CD4-positive, alpha-beta T cell treated with Interleukin-12 subunit alpha and Interleukin-12 subunit beta, for 1 hour (primary cell): ENCODE data around the gene HMCN1.

Experiments used
- DNase-seq: peaks from one replicate; pipeline ENCODE4 v3.0.0-alpha.2; 2020

The HMCN1 gene

DNA sequence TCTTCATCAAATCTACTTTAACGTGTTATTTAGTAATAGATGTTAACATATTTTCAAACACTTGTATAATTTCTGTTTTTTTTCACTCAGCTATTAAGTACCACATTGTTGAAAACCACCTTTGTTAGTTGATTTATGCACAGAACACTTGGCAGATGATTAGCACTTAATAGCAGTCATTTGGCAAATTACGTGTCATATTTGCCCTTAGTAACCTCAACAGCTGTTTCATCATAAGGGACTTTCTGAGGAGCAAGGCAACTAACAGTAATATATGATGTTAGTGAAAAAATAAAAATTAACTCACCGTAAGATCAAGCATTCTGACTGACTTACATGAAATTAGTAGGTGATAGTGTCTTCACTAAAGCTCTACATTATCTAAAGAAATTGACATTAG is 186.4 kb downstream of the HMCN1 start:
- DNase-seq = no peak

DNA sequence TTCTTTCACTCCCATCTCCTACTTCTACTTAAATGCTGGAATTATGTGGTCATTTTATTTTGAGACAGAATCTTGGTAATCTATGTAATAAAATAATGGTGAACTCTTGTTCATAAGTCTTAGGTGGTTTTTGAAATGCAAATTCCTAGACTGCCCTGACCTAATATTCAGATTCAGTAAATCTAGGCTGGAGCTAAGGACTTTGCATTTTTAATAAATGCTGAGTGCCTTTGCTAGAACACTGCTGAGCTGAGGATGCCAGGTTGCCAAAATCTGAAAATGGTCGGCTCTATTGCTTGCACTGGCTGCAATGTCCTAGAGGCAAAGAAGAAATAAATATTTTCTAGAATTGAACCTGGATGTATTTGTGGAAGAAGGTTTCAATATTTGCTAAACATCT is 187.4 kb downstream of the HMCN1 start:
- no peak for DNase-seq

DNA sequence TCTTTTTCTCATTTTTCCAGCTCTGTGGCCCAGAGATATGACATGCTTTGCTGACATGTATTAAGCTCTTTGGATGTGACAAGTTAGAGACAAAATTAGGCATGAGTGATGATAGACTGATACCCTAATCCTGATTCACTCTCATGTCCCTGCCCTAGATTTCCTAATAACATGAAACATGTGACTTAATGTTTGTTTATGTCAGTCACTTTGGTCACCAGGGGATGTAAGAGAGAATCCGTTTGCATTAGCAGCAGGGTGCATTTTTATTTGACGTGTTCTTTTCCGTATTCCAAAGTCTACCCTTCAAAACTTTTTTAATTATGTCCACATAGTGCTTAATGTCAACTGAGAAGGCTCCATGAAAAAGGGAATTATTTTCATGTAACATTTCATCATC is 192.4 kb downstream of the HMCN1 start:
- no peak for DNase-seq

DNA sequence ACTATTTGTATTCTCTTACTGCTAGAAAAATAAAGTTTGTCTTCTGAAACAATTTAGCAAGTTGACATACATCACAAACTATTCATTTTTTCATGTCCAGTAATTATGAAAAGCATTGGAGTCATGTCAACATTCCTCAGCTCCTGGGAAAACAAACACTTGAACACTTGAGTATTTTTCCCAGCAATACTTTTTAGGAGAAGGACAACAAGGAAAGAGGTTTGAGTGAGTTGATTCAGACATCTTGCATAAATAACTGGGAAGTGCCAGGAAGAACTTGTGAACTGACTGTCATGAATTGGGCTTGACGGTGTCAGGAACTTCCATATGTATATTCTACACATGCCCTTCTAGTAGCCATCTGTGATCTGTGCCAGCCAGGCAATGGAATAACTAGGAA is 195.6 kb downstream of the HMCN1 start:
- no peak for DNase-seq

DNA sequence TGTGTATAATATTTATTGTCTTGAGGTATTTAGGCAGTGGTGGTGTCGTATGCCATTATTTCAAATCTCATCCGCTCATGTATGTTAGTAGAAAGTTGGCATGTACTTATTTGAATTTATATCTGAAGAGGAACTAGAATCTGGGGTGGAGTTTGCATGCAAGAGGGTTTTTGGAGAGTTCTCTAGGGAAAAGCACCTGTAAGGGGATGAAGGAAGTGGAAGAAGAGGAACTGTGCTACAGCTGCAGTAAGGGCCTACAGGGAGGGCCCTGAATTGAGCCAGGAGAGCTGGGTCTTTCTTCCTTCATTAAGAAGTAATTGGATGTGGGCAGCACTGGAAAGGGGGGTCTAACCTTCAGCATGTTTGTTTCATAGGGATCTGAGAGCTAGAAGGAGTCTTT is 197.2 kb downstream of the HMCN1 start:
- no peak for DNase-seq

DNA sequence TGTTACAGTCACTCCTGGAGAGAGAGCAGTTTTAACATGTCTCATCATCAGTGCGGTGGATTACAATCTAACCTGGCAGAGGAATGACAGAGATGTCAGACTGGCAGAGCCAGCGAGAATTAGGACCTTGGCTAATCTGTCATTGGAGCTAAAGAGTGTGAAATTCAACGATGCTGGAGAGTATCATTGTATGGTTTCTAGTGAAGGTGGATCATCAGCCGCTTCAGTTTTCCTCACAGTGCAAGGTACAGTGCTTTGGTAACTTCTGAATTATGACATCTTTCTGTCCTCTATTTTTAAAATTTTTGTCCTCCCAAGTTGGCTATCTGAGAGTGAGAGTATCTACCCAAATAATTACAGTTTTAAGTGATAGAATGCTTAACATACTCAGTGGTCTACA is 199.4 kb downstream of the HMCN1 start:
- DNase-seq = no peak

DNA sequence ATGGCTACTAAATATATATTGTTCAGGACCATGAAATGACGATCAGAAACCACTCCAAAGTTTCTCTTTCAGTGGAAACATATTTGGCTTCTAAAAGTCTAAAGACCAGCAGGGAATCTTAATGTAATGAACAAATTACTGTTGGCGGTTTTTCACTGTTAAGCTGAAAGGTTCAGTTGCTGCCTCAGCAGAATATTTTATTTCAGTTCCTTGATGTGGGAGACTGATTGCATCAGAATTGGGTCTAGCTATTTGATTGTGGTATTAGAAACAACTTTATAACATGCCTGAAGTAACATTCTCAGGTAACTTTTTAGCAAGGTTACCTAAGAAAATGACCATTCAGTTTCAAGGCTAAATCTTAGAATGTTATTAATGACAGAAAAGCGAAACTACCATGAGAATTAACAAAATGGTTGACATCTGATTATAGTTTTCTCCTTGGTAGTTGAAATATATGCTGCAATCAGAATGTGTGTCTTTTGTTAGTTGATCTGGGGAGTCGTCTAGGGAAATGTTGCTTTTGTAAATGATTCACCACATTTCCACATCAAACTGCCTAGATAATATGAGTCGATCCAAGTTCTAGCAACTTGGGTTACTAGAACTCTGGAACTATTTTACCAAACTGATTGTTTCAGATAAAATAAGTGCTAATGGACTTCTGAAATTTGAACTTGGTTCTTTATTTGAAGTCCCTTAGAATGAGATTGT is 200.4 kb downstream of the HMCN1 start:
- no peak for DNase-seq

DNA sequence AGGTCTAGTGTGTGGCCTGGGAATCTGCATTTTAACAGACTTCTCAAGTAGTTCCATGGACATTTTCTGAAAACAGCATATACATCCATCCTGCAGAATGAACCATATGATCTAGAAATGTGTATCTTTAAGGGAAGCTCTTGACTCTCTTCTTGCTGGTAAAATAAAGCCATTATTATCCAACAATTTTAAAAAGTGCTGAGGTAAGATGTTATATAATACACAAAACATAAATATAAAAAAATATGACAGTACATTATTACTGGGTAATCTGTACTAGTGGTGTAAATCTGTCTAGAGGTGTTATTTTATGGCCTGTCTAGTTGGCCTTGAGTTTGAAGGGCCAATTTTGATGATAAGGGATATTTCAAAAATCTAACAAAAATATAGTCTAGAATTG is 201.2 kb downstream of the HMCN1 start:
- DNase-seq = no peak

DNA sequence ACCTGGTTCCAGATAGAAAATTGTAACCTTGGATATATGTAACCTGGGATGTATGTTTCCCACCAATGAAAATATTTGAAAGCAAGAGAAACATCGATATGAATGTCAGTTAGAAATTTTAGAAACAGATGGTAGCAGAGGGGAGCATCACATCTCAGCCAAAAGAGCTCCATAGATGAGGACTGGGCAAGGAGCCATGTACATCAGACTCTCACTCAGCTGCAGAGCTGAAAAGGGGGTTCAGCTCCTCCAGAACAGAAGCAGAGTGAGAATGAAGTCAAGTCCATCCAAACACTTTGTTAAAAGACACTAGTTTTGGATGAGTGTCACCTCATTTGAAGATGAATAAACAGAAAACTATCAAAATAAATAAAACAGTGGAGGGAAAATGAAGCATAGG is 202.4 kb downstream of the HMCN1 start:
- no peak for DNase-seq

DNA sequence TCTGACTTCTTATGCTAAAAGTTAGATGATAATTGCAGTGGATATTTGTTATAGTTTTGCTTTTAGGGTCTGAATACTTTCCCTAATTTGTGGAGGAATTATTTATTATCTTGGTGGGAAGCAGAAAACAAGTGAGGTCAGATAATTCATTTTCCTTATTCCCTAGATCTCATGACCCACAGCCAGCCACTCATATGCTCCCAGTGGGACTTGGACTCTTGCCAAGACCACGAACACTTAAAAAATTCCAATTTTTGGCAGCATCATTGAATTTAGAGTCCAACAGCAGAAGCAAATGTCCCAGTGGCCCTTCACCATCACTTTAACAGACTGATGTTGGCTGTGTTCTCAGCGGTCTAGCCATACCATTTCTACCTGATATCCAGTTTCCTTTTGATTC is 204.2 kb downstream of the HMCN1 start:
- DNase-seq = no peak

DNA sequence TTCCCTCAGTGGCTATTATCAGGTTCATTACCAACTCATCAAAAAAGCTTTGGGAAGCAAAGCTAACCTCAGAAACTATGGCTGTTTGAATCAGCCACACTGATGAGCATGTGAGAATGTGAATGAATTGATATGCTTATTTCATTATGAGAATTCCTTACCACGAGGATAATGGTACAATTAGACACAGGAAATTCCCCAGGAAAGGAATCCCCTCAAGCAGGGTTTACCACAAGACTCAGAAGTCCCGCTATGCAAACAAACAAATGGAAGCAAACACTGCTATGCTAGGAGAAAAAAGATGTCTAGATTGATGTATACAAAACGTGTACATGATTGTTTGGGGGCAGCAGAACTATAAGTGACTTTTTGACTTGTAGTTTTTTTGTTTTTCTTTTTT is 205.0 kb downstream of the HMCN1 start:
- DNase-seq = no peak

DNA sequence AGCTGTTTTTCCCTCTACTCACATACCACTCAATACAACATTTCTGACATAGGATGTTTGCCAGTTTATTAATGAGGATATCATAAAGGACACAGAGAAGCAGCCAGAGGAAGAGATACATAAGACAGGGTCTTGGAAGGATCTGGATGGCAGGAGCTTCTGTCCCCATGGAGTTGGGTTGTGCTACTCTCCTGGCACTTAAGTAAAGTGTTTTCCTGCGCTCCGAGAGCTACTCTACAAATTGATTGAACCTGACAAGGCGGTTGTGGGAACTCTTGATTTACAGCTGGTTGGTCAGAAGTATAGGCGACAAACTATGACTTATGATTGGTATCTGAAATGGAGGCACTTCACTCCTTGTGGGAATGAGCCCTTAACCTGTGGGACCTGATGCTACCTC is 208.8 kb downstream of the HMCN1 start:
- DNase-seq = no peak

DNA sequence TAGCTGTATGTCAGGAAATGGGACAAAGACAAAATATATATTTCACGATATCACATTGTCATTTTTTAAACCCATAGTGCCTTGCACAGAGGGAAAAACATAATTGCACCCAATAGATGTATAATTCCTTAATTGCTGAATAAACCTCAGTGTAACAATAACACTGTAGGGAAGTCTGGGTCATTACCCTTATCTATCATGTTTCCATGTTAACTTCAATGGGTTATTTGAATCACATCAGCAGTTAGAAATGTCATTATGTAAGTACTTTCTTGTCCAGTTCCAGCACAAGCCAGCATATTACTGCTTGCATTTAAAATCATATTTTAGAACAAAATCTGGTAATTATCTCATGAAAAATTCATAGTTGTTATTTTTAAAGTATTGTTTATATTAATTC is 222.7 kb downstream of the HMCN1 start:
- no peak for DNase-seq

DNA sequence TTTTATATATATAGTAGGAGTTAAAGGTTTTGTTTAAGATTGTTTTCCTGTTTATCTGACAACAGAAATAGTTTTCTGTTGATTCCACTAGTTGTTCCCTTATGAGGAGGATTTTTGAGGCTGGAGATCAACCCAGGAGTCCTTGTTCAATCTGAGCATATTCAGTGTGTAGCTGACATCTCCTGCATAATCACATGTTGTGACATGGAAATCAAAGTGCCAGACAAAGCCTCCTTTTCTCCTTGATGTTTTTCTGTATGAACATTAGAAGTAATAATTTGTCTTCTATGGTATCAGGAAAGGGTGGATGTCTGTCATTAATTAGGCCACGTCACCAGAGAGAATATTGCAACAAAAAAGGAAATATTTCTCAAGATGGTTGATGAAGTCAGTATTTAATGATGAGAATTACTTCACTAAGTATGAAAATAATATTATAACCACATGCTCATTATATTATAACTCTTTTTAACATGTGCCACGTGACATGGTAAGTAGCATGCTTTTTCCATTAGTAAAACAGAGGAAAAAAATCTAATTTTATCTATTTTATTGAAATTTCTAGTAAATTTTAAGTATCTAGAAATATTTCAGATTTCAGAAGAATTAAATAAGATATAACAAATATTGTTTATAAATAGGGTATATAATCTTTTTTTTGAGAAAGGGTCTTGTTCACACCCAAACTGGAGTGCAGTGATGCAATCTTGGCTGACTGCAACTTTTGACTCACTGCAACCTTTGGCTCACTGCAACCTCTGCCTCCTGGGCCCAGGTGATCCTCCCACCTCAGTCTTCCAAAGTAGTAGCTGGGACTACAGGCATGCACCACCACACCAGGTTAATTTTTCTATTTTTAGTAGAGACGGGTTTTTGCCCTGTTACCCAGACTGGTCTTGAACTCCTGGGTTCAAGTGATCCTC is 223.5 kb downstream of the HMCN1 start:
- no peak for DNase-seq

DNA sequence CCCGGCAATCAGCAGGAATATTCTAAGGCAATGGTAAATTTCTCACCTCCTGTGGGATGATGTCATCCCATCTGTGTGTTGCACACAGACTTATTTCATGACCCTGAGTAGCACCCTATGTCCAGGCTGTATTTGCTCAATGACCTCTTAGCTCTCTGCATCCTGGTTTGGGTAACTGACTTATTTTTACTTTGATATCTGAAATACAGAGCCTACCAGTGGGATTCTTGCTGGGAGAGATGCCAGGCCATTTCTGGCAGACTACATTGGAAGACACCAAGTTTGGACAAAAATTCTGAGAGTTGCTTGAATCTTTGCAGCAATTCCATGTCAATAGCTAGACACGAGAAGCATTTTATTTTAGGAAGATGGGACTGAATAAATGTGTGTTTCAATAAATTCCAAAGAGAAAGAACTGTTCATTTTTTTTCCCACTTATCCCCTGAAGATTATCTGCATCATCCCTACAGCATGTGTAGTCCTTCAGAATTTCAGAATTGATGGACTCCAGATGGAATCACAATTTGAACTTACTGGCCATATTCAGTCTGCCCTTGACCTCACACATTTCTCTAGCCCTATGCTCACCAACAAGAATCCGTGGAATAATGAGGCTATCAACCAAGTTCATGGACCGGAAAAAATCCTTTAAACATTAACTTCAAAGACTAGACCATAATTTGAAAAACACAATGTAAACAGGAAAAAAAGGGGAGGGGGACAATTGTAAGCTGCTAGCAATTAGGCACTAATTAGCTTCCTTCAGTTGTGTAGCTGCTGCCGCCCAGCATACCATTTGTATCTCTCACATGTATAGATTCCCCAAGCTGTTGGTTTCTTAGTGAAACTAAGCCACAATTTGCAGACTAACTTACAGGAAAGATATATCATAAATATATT is 226.5 kb downstream of the HMCN1 start:
- DNase-seq = no peak

DNA sequence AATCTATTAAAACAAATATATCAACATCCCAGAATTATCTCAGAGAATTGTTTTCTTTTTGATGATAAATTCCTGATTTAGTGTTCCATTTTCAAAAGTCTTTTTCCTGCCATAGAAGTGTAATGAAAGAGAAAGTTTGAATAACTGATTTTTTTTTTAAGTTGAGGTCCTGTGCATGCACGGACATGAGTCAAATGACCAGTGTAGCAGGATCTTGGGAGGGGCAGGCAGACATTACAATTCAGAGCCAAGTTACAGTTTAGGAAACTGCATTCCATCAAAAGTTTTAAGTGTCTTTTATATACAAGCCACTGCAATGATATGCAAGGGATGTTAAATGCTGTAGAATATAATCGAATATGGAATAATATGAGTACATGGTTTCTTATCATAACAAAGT is 227.5 kb downstream of the HMCN1 start:
- DNase-seq = no peak

DNA sequence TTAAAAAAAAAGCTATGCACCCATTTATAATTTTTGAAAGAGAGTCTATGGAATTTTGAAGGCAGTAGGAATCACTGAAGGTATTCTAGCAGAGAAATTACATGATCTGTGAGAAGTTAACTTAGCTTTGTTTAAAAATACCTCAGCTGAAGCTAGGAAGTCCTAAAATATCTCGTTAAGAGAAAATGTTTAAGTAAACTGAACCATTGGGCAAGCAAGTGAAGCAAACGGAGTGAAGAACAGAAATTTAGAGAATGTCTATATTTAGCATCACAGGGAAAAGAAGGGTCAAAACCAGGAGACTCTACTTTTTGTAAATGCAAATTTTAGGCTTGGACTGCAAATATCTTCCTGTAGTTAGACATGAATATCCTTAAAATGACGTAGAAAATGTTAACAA is 230.8 kb downstream of the HMCN1 start:
- no peak for DNase-seq

DNA sequence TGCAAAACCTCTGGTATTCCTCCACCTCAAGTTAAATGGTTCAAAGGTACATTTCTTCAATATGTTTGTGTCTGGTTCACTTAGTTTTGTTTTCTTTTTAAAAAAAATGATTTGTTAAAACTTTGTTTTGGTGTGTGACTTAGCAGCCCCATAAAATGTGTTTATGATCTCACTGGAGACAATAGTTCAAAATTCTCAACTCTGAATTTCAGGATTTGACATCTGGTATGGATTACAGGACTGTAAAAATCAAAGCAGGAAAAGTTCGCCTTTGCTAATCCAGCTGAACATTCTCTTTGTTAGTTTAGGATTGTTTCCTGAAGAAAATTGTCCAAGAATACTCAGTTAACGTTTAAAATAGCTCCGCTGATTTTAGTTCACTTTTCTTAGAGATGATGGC is 231.7 kb downstream of the HMCN1 start:
- DNase-seq = no peak

DNA sequence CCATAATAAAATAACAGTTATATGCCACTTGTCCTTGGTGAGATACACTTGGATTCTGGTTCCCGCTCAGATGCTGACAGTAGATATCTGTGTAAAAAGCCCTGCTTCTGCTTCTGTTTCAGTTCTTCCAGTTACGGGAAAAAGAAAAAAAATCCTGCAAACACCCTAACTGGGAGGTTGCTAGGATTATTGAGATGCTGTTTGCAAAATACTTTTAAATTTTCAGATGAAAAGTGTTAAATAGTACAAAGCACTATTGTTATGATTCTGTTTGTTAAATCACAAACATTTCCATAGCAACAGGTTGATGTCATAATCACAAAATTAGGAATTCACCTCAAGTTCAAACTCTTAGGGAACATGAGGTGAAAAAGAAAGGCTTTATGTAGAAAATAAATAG is 232.3 kb downstream of the HMCN1 start:
- DNase-seq = no peak

DNA sequence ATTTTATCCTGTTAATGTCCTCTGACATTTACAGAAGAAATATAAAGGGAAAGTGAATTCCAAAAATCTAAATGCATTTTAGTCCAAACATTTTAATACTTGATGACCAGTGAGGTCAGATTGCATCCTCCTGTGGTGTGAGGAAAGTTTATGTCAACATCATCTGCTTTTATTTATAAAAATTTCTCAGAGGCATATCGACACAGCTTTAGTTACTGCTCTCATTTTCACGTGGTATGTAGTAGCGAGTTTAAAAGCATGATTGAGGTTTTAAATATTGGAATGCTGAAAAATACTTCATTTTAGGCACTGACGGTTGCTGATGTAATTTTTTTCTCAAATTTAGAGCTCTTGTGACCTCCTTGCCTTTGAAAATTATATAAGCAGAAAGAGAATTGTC is 234.8 kb downstream of the HMCN1 start:
- no peak for DNase-seq

DNA sequence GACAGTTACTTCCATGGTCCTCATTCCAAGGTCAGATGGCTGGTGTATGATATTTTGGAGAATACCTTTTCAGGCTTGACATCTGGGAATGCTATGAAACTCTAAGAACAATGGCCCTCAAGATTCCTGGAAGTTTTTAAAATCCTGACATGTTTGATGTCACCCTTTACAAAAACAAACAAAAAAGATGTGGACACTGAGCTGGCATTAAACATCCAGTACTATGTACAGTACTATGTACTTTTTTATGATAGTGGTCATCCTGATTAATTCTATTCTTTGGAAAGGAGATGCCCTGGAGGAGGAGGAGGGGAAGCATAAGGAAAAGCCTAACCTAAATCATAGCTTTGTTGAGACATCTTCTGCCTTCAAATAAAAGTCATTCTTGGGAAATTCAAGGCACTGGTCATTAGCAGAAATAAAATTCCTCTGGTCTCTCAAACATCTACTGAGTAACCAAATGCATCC is 235.4 kb downstream of the HMCN1 start:
- no peak for DNase-seq

DNA sequence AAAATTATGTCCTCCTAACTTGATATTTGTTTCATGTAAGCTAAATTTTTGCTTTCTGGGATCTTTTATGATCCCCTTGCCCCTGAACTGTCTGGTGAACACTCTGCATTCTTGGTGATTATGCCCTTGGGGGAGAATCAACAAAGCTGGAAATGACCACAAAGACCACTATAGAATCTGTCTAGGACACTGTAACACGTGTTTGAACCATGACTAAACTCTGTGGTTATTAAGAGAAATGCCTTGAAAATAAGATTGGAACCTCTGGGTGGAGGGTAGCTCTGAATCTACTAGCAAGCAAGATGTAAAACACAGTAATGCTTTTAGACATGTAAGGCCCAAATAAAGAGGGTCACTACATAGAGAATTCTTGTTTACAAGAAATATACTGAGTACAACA is 237.5 kb downstream of the HMCN1 start:
- DNase-seq = no peak

DNA sequence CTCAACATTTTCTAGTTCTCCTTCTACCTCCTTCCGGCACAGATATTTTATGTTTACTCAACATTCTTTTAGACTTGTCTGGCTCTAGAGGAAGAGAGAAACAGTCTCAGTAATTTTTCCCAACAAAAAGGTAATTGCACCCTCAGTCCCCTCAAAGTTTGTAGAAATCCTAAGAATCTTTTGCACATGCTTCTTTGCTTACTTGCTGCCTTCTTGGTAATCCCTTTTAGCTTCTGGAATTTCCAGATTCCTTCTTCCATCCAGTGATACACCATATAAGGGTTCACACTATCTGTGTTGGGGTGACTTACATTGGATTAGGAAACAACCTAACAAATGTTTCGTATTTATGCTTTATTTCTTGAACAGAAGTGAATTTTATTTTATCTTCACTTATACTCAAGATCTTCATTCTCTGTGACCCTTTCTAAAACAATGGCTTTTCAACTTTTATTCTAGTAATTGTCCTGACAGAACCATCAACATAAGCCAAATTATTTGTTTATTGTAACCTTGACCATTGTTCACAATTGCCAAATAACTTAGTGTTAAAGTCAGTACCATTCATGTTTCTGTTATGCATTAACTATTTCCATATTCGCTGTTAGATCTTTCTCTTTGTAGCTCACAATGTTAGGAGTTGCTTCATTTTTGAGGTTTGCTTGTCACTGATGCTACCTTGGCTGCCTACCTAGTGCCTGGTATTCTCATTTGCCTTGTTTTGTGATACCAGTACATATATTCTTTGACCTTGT is 238.1 kb downstream of the HMCN1 start:
- no peak for DNase-seq
